Measurements from ENCODE around the gene CHD6.
"Not testable (repeated sequence)": the region's sequence is repeated elsewhere in the genome, so short reads cannot be mapped to it uniquely, and the experiment has no call there.

Gene CHD6

GRCh38 chr20:41538810-41539596, 79.2 kb downstream of the CHD6 start:
- DNase-seq: no peak

- no peak for DNase-seq
Observed at GRCh38 chr20:41537865-41538264, 80.3 kb downstream of the CHD6 start.

- not testable (repeated sequence) for DNase-seq
Observed at GRCh38 chr20:41535551-41535950, 82.6 kb downstream of the CHD6 start.

- no peak for DNase-seq
Observed at GRCh38 chr20:41534842-41535241, 83.3 kb downstream of the CHD6 start.

- DNase-seq: no peak
Observed at GRCh38 chr20:41534170-41534569, 84.0 kb downstream of the CHD6 start.

GRCh38 chr20:41533537-41534136, 84.5 kb downstream of the CHD6 start:
- no peak for DNase-seq

- DNase-seq: no peak
Observed at GRCh38 chr20:41532935-41533334, 85.2 kb downstream of the CHD6 start.

- DNase-seq: no peak
Observed at GRCh38 chr20:41531518-41532275, 86.5 kb downstream of the CHD6 start.

GRCh38 chr20:41530923-41531322, 87.3 kb downstream of the CHD6 start:
- DNase-seq: no peak

- DNase-seq: no peak
Observed at GRCh38 chr20:41526327-41526726, 91.8 kb downstream of the CHD6 start.

GRCh38 chr20:41524980-41525613, 93.1 kb downstream of the CHD6 start:
- DNase-seq: no peak

- no peak for DNase-seq
Observed at GRCh38 chr20:41523857-41524256, 94.3 kb downstream of the CHD6 start.

GRCh38 chr20:41513829-41514228, 104.3 kb downstream of the CHD6 start:
- DNase-seq: no peak

GRCh38 chr20:41512624-41513023, 105.6 kb downstream of the CHD6 start:
- no peak for DNase-seq

GRCh38 chr20:41510847-41511450, 107.2 kb downstream of the CHD6 start:
- DNase-seq: no peak

- no peak for DNase-seq
Observed at GRCh38 chr20:41510224-41510623, 108.0 kb downstream of the CHD6 start.

- no peak for DNase-seq
Observed at GRCh38 chr20:41509316-41510200, 108.6 kb downstream of the CHD6 start.

- DNase-seq: no peak
Observed at GRCh38 chr20:41508335-41508734, 109.8 kb downstream of the CHD6 start.

GRCh38 chr20:41507851-41508250, 110.3 kb downstream of the CHD6 start:
- no peak for DNase-seq

- DNase-seq: no peak
Observed at GRCh38 chr20:41507436-41507835, 110.7 kb downstream of the CHD6 start.

- DNase-seq: no peak
Observed at GRCh38 chr20:41506192-41506915, 111.8 kb downstream of the CHD6 start.

All from NCI-H1694 (cell line).